Breast epithelium (tissue), 4 donors: ENCODE results near the gene POLE2. TPM values are rescaled to one million over a fixed set of nuclear protein-coding genes. Genes with fewer than 3 reads are reported as not detected.

Experiments used
- DNase-seq, 2 donors: peaks; one replicate each; pipeline ENCODE4 v3.0.0-alpha.2; 2019; ENCODE audit warnings: low spot score in 2 of 2
- H3K27ac ChIP-seq, 2 donors: fragments of 200-600 bp; sonication (generic) in 1 of 2; one replicate each; pipeline ENCODE4 v1.5.1; 2016 to 2019; ENCODE audit warnings: mild to moderate bottlenecking in 1 of 2
- H3K27me3 ChIP-seq, 2 donors: fragments of 200-600 bp; sonication (generic) in 1 of 2; one replicate each; pipeline versions ENCODE4 v1.5.1 to v1.6.0; 2017 to 2019; ENCODE audit warnings: control low read depth in 1 of 2, mild to moderate bottlenecking in 1 of 2
- H3K36me3 ChIP-seq: fragments of 200-600 bp; one replicate; pipeline ENCODE4 v1.5.1; 2019
- H3K4me1 ChIP-seq, 2 donors: fragments of 200-600 bp; sonication (generic); one replicate each; pipeline ENCODE4 v1.5.1; 2016 to 2019; ENCODE audit warnings: control low read depth in 1 of 2
- H3K4me3 ChIP-seq, 3 donors: fragments of 200-600 bp; sonication (generic); 1 replicate in 2 of 3; 2 replicates in 1 of 3; pipeline ENCODE4 v1.5.1; 2016 to 2019; ENCODE audit warnings: mild to moderate bottlenecking in 3 of 3, moderate library complexity in 2 of 3
- H3K9me3 ChIP-seq, 2 donors: fragments of 200-600 bp; sonication (generic) in 1 of 2; one replicate each; pipeline ENCODE4 v1.5.1; 2016 to 2019; ENCODE audit warnings: control low read depth in 1 of 2
- POLR2A ChIP-seq: fragments of 450-650 bp; IDR thresholded peaks from one replicate; pipeline ENCODE4 v1.6.1; 2016; ENCODE audit warnings: antibody characterized with exemption, mild to moderate bottlenecking, moderate library complexity
- POLR2AphosphoS5 ChIP-seq, 3 donors: sonication (generic); formaldehyde crosslinking; IDR thresholded peaks; one replicate each; pipeline ENCODE4 v1.6.1; 2017; ENCODE audit warnings: antibody characterized with exemption in 3 of 3
- intact Hi-C: fragments of 100-400 bp; cut with DNase I; formaldehyde crosslinking; loops from one replicate; pipeline ENCODE4 v1.15.1; 2023; ENCODE audit warnings: low total_unique reads
- total RNA-seq, 3 donors: library from RNA; depleted of rRNA; stranded (reverse); fragments of >200 nt; gene quantifications; one replicate each; pipeline ENCODE4 v1.1.0, GENCODE V29; 2016
- TF ChIP-seq, protein P1 (sequence below), 3 donors: fragments of 450-650 bp; IDR thresholded peaks; one replicate each; pipeline ENCODE4 v1.5.1; 2016 to 2017; ENCODE audit warnings: antibody characterized with exemption in 3 of 3, mild to moderate bottlenecking in 3 of 3, moderate library complexity in 3 of 3

Gene POLE2
- total RNA-seq, 3 donors from 2014 or later, result 1.6 to 9.8 (median 5.6) TPM

DNA sequence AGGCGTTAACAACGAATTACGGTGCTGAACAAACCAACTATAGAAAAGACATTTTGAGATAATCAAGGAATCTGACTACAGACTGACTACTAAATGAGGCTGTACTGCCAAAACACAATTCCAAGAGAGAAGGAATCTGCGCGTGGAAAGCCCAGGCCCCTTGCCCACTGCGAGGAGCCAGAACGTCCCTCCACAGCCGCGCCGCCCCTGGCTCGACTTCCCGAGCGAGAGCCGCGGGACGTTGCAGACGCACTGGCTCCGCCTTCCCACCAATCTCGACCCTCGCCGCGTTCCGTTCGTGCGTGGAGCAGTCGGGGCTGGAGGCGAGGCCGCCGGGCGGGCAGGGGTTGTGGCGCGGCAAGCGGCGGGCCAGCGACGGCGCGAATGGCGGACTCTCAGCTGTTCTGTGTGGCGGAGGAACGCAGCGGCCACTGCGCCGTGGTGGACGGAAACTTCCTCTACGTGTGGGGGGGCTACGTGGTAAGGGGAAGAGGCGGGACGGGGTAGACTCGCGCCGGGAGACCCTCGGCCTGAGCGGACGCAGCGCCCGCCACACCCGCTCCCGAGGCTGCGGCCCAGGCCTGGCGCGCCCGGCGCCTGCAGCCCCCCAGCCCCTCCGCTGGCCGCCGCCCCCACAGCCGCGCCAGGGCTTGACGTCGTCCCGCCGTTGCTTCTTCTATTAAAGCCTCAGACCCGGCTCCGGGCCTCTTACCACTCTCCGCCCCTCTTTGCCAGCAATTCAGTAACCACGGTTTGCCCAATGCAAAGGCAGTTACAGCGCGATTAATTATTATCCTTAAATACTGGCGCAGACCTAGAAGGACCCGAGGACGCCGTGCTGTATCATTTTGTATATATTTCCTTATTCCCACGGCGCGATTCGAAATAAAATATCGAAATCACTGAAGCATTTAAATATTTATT is 5.1 kb upstream of the POLE2 start, which contains the start of gene KLHDC1:
KLHDC1 (plus strand) TSS at position 310 of the 924 bp plus-strand sequence; CDS start at position 385, 75 bp downstream.
- Histone ChIP-seq H3K27me3 (no peaks in the 10 kb centered on the region), H3K4me3 (peak within 1 kb of the TSS; percentile 68 to 86 (median 76)), H3K36me3 (no peaks in the 10 kb centered on the region), H3K27ac (peak within 1 kb of the TSS; percentile 96 to 97), H3K9me3 (no peaks in the 10 kb centered on the region), H3K4me1 (no peaks in the 10 kb centered on the region)
- TF ChIP-seq POLR2A, result peak; percentile 86
- TF ChIP-seq, protein P1, sequence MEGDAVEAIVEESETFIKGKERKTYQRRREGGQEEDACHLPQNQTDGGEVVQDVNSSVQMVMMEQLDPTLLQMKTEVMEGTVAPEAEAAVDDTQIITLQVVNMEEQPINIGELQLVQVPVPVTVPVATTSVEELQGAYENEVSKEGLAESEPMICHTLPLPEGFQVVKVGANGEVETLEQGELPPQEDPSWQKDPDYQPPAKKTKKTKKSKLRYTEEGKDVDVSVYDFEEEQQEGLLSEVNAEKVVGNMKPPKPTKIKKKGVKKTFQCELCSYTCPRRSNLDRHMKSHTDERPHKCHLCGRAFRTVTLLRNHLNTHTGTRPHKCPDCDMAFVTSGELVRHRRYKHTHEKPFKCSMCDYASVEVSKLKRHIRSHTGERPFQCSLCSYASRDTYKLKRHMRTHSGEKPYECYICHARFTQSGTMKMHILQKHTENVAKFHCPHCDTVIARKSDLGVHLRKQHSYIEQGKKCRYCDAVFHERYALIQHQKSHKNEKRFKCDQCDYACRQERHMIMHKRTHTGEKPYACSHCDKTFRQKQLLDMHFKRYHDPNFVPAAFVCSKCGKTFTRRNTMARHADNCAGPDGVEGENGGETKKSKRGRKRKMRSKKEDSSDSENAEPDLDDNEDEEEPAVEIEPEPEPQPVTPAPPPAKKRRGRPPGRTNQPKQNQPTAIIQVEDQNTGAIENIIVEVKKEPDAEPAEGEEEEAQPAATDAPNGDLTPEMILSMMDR (IDR thresholded peaks at IDR 0.05), result peak in 1 of 3 donors; percentile 6
- TF ChIP-seq POLR2AphosphoS5 (IDR thresholded peaks at IDR 0.05), result peak; percentile 89 to 97 (median 93)
- intact Hi-C loops, result no loop called here
- peak; percentile 61 to 79 for DNase-seq

DNA sequence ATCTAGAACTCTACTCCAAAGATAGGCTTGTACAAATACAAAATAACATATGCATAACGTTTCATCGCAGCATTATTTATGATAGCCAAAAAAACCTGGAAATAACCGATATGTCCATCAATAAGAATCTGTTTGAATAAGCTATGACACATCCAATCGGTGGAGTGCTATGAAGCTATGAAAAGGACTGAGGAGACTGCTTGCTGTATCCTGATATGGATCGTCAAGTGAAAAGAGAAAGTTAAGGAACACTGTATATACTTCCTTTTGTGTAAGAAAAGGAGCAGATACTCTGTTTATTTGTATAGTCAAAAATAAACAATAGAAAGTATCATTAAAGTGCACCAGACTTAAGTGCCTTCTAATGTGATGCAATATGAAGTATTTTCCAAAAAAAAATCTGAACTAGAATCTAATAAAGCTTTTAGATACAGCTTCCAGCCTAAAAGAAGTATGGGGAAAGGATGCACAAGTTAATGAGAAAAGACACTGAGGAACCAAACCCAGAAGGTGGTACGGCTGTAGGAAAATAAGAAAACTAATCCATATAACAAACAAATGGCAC is 4.3 kb upstream of the POLE2 start:
- Histone ChIP-seq H3K4me3 (peak overlapping the region; percentile 68 to 86 (median 76)), H3K4me1 (no peaks in the 10 kb centered on the region), H3K36me3 (no peaks in the 10 kb centered on the region), H3K27me3 (no peaks in the 10 kb centered on the region), H3K9me3 (no peaks in the 10 kb centered on the region), H3K27ac (peak overlapping the region; percentile 96 to 97)
- DNase-seq, result no peak
- intact Hi-C loops, result no loop called here
- TF ChIP-seq, protein P1 (IDR thresholded peaks at IDR 0.05), result no peak

DNA sequence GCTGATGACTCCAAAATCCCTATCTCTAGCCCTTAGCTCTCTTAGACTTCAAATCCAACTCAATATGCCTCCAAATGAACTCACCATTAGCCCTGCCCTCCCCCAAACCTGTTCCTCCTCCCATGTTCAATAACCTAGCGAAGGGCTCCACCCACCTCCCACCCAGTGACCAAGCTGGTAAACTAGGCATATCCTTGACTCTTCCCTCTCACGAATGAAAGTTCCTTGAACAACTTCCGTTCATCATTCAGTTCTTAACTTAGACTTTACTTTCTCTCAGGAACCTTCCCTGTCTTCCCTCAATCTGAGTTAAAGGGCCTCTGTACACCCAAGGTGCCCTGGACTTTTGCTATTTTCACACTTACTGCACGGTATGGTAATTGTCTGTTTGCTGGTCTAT is 3.0 kb upstream of the POLE2 start:
- intact Hi-C loops, result no loop called here
- no peaks in the 10 kb centered on the region for H3K4me1 ChIP-seq
- TF ChIP-seq POLR2AphosphoS5 (IDR thresholded peaks at IDR 0.05) (no peak), POLR2A (no peak)
- TF ChIP-seq, protein P1 (IDR thresholded peaks at IDR 0.05), result no peak
- no peaks in the 10 kb centered on the region for H3K27me3 ChIP-seq
- no peak for DNase-seq
- no peaks in the 10 kb centered on the region for H3K36me3 ChIP-seq
- no peak overlapping the region for H3K27ac ChIP-seq
- H3K4me3 ChIP-seq, result no peak overlapping the region
- no peaks in the 10 kb centered on the region for H3K9me3 ChIP-seq

DNA sequence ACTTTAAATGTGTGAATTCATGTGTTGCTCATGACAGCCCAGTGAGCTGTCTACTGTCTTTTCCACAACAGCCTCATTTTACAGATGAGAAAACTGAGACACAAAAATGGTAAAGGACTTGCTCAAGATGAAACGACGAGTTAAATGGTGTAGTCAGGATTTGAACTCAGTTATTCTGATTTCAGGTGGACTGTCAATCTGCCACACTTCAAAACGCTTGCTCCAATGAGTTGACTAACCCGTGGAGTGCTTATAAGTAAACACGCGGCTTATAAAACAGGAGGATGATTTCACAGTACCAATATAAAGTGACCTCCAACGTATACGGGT is 652 bp upstream of the POLE2 start:
- Histone ChIP-seq H3K36me3 (no peaks in the 10 kb centered on the region), H3K27me3 (no peaks in the 10 kb centered on the region), H3K9me3 (no peaks in the 10 kb centered on the region), H3K27ac (peak overlapping the region; percentile 82 to 90), H3K4me3 (peak overlapping the region in 2 of 3 donors; percentile 72 to 95), H3K4me1 (no peaks in the 10 kb centered on the region)
- intact Hi-C loops, result no loop called here
- TF ChIP-seq, protein P1 (IDR thresholded peaks at IDR 0.05), result no peak
- TF ChIP-seq POLR2A, result no peak
- no peak for TF ChIP-seq POLR2AphosphoS5 (IDR thresholded peaks at IDR 0.05)
- DNase-seq, result no peak

DNA sequence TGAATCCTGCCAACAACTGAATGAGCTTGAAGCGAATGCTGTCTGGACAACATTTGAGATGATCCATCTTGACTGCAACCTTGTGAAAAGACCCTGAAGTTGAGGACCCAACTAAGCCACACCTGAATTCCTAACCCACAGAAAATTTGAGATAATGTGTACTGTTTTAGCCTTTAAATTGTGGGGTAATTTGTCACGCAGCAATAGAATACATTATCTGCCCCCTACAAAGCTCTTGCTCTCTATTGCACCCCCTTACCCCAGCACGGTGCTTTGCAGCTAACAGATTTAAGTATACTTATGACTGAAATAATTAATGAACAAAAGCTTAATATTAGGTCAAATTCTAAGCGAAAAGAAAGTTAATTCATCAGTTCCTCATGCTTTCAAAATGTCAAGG is 1.6 kb downstream of the POLE2 start:
- no peak for DNase-seq
- H3K4me1 ChIP-seq, result no peaks in the 10 kb centered on the region
- no peak overlapping the region for H3K27ac ChIP-seq
- H3K36me3 ChIP-seq, result no peaks in the 10 kb centered on the region
- no peaks in the 10 kb centered on the region for H3K27me3 ChIP-seq
- no peak overlapping the region for H3K4me3 ChIP-seq
- H3K9me3 ChIP-seq, result no peaks in the 10 kb centered on the region
- TF ChIP-seq POLR2AphosphoS5 (IDR thresholded peaks at IDR 0.05), result no peak
- TF ChIP-seq, protein P1 (IDR thresholded peaks at IDR 0.05), result no peak
- TF ChIP-seq POLR2A, result no peak
- intact Hi-C loops, result no loop called here
